Liver (tissue), 3 donors: ENCODE measurements around the gene HRH1.

Experiments used
- HNF4A ChIP-seq, 2 donors: conservative IDR thresholded peaks; 2 replicates each; pipeline ENCODE4 v1.6.1; 2016; ENCODE audit warnings: antibody characterized with exemption in 2 of 2, mild to moderate bottlenecking in 2 of 2
- RXRA ChIP-seq, 2 donors: IDR thresholded peaks; 2 replicates each; pipeline ENCODE4 v1.6.1; 2017 to 2018; ENCODE audit warnings: antibody characterized with exemption in 2 of 2, mild to moderate bottlenecking in 1 of 2
- TF ChIP-seq, protein P1 (sequence below): IDR thresholded peaks from 2 replicates; pipeline ENCODE4 v1.6.1; 2016; ENCODE audit warnings: antibody characterized with exemption, mild to moderate bottlenecking
- TF ChIP-seq, protein P2 (sequence below): fragments of 150-350 bp; IDR thresholded peaks from 2 replicates; pipeline ENCODE4 v1.5.1; 2017; ENCODE audit warnings: improper control_type of control experiment, low read depth, low read length; ENCODE audit not compliant: missing input control
- TF ChIP-seq, protein P3 (sequence below): IDR thresholded peaks from 2 replicates; pipeline ENCODE4 v1.6.1; 2016; ENCODE audit warnings: antibody characterized with exemption
- donor health status: healthy.
- donor health status: healthy.

DNA sequence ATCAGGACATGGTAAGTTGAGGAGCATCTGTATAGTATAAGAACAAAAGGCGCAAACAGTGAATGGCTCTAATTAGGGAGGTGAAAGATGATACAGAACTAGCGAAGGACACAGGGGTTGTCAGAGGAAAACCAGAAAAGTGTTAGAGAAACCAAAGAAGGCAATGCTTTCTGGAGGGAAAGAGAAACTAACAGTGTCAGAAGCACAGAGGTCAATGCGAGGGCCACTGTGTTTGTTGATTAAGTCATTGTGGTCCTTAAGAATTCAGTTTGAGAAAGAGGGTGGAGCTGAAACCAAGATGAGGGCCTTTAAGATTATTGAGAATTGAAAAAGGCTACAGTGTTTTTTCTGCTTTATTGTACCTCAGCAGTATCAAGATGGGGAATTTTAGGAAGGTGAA is 146.7 kb downstream of the HRH1 start:
- TF ChIP-seq, protein P1, sequence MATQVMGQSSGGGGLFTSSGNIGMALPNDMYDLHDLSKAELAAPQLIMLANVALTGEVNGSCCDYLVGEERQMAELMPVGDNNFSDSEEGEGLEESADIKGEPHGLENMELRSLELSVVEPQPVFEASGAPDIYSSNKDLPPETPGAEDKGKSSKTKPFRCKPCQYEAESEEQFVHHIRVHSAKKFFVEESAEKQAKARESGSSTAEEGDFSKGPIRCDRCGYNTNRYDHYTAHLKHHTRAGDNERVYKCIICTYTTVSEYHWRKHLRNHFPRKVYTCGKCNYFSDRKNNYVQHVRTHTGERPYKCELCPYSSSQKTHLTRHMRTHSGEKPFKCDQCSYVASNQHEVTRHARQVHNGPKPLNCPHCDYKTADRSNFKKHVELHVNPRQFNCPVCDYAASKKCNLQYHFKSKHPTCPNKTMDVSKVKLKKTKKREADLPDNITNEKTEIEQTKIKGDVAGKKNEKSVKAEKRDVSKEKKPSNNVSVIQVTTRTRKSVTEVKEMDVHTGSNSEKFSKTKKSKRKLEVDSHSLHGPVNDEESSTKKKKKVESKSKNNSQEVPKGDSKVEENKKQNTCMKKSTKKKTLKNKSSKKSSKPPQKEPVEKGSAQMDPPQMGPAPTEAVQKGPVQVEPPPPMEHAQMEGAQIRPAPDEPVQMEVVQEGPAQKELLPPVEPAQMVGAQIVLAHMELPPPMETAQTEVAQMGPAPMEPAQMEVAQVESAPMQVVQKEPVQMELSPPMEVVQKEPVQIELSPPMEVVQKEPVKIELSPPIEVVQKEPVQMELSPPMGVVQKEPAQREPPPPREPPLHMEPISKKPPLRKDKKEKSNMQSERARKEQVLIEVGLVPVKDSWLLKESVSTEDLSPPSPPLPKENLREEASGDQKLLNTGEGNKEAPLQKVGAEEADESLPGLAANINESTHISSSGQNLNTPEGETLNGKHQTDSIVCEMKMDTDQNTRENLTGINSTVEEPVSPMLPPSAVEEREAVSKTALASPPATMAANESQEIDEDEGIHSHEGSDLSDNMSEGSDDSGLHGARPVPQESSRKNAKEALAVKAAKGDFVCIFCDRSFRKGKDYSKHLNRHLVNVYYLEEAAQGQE: no peak
- TF ChIP-seq, protein P2, sequence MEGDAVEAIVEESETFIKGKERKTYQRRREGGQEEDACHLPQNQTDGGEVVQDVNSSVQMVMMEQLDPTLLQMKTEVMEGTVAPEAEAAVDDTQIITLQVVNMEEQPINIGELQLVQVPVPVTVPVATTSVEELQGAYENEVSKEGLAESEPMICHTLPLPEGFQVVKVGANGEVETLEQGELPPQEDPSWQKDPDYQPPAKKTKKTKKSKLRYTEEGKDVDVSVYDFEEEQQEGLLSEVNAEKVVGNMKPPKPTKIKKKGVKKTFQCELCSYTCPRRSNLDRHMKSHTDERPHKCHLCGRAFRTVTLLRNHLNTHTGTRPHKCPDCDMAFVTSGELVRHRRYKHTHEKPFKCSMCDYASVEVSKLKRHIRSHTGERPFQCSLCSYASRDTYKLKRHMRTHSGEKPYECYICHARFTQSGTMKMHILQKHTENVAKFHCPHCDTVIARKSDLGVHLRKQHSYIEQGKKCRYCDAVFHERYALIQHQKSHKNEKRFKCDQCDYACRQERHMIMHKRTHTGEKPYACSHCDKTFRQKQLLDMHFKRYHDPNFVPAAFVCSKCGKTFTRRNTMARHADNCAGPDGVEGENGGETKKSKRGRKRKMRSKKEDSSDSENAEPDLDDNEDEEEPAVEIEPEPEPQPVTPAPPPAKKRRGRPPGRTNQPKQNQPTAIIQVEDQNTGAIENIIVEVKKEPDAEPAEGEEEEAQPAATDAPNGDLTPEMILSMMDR: no peak
- TF ChIP-seq HNF4A (conservative IDR thresholded peaks at IDR 0.05) (no peak), RXRA (IDR thresholded peaks at IDR 0.05) (no peak)
- TF ChIP-seq, protein P3, sequence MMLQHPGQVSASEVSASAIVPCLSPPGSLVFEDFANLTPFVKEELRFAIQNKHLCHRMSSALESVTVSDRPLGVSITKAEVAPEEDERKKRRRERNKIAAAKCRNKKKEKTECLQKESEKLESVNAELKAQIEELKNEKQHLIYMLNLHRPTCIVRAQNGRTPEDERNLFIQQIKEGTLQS: no peak
